Measurements from ENCODE around the gene ANKRD33B.

Gene ANKRD33B

GRCh38 chr5:10705747-10706146 lies 141.9 kb downstream of the ANKRD33B start:
- DNase-seq, result no peak

- DNase-seq, result no peak
Measured at GRCh38 chr5:10706326-10706725, 142.5 kb downstream of the ANKRD33B start.
